Activated T-helper 1 cell treated with anti-CD3 and anti-CD28 coated beads, Interleukin-2, amount 50 U/mL, for 16 hours (primary cell): Measurements from ENCODE around the gene CATSPER1.

Source experiments
- DNase-seq, 2 donors: peaks; one replicate each; pipeline ENCODE4 v3.0.0-alpha.2; 2020; ENCODE audit warnings: low read depth in 1 of 2, low spot score in 1 of 2

Gene CATSPER1

GRCh38 chr11:65973439-65974110, 52.7 kb downstream of the CATSPER1 start:
- DNase-seq = no peak

GRCh38 chr11:65972116-65972515, 54.2 kb downstream of the CATSPER1 start:
- no peak for DNase-seq

GRCh38 chr11:65968600-65969482, 57.4 kb downstream of the CATSPER1 start:
- no peak for DNase-seq

- DNase-seq = no peak
These were observed 58.8 kb downstream of the CATSPER1 start for GRCh38 chr11:65967329-65967934.
